GM21825 (cell line): ENCODE measurements around the gene CHRM1.
"Not testable (repeated sequence)": the region's sequence is repeated elsewhere in the genome, so short reads cannot be mapped to it uniquely, and the experiment has no call there.

Source experiments
- ATAC-seq: cut with Tn5 transposase; IDR thresholded peaks from one replicate; pipeline ENCODE4 v1.9.1; 2021; ENCODE audit warnings: mild to moderate bottlenecking, moderate library complexity; ENCODE audit not compliant: unreplicated experiment

Gene CHRM1

DNA sequence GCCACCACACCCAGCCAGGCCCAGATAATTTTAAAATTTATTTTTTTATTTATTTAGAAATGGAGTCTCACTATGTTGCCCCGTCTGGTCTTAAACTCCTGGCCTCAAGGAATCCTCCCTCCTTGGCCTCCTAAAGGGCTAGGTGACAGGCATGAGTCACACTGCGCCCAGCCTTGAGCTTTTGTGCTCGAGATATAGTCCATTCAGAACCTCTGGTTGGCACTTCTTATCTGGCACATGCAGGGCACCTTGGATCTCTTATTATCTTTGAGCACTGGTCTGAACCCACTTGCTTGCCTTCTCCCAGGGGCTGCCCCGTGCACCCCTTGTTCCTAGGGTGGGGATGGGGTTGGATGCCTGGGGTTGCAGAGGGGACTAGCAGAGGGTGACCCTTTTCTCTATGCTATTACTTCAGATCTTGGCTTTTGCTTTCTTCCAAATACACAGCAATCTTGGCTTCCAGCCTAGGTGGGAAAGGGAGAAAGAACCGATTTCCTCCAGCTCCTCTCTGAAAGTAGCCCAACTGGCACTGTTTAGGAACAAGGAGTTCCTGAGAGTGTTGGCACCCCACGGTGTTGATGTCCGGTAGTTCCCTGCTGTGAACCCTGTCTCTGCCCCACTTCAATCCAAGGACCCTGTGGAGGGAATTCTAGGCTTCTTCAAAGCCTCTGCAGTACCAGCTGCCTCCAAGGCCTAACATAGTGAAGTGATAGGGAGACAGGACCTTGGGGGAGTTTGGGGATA, 41.8 kb downstream of the CHRM1 start:
- no peak for ATAC-seq

DNA sequence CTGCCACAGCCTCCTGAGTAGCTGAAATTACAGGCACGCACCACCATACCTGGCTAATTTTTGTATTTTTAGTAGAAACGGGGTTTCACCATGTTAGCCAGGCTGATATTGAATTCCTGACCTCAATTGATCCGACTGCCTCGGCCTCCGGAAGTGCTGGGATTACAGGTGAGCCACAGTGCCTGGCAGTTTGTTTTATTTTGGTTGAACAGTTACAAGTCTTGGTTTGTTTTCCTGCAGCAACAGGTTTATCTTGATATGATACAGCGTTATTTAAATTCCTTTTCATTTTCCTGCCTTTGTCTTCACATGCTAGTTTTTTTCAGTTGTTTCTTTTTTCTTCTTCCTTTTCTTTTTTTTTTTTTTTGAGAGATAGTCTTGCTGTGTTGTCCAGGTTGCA, 44.5 kb downstream of the CHRM1 start:
- no peak for ATAC-seq

DNA sequence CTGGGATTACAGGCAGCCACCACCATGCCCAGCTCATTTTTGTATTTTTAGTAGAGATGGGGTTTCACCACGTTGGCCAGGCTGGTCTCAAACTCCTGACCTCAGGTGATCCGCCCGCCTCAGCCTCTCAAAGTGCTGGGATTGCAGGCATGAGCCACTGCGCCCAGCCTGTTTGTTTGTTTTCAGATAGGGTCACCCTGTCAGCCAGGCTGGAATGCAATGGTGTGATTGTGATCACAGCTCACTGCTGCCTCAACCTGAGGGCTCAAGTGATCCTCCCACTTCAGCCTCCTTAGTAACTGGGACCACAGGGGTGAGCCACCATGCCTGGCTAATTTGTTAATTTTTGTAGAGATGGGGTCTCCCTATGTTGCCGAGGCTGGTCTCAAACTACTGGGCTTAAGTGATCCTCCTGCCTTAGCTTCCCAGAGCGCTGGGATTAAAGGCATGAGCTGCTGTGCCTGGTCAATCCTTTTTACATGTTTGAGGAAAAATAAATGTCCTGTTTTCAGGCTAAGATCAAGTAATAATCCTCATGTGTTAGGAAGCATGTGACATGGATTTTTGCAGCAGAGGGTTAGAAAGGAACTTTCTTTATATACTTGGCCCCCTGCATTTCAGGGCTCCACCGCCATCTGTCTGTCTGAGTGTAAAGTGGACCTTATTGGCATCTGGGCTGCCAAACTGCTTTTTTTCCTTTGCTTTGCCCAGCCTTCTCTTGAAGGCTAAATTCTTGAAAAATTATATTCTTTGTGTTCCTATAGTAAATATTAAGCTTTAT, 45.3 kb downstream of the CHRM1 start:
- ATAC-seq: no peak

DNA sequence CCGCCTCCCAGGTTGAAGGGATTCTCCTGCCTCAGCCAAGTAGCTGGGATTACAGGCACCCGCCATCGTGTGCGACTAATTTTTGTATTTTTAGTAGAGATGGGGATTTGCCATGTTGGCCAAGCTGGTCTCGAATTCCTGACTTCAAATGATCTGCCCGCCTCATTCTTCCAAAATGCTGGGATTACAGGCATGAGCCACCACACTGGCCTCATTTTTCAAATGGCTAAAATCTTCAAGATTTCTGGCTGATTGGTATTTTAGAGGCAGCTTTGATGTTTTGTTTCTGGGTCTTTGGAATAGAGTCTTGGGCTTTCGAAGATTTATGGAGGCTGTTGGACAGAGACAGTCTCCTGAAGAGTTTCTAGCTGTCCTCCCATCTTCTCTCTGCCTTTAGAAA, 46.3 kb downstream of the CHRM1 start:
- ATAC-seq: no peak

DNA sequence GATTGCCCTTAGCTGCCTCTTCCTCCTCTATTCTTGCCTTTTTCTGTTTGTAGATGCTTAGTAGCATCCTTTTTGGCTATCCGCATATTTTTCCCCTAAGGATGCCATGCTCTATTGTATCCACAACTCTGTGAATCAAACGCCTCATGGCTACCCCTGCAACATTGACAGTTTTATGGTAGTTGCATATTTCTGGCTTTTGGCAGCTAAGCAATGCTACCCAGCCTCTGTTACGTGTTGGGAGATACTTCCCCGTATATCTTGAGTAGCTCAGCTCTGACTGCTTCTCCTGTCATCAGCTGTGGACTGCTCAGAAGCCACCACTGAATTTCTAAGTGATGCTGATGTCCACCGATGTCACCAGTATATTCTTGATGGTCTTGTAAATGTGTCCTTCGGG, 55.5 kb downstream of the CHRM1 start:
- no peak for ATAC-seq

DNA sequence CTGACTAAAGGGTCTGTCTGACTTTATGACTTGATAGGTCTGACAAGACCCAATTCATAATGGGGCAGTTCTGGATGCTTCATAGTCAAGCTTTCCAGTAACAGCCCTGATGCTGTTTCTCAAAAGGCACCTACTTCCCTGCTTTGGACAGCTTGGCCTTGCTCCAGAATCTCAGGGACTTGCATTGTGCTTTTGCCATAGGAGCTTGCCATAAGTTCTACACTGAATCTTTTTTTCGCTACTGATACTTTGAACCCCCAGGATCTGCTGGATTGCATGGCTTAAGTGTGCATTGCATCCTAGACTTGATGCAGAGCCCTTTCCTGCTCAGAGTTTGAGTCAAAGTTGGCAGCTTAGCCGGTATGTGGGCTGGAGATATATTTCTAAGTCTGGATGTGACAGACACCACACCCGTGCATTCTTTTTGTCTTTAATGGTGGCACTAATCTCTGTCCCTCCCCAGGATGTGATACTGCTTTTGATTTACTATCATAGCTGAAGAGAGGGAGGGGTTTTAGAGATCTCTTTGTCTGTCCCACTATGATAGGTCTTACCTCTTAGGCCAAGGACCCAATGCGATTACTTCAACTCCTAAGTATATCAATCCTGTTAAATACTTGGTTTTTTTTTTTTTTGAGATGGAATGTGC, 57.4 kb downstream of the CHRM1 start:
- ATAC-seq: no peak

DNA sequence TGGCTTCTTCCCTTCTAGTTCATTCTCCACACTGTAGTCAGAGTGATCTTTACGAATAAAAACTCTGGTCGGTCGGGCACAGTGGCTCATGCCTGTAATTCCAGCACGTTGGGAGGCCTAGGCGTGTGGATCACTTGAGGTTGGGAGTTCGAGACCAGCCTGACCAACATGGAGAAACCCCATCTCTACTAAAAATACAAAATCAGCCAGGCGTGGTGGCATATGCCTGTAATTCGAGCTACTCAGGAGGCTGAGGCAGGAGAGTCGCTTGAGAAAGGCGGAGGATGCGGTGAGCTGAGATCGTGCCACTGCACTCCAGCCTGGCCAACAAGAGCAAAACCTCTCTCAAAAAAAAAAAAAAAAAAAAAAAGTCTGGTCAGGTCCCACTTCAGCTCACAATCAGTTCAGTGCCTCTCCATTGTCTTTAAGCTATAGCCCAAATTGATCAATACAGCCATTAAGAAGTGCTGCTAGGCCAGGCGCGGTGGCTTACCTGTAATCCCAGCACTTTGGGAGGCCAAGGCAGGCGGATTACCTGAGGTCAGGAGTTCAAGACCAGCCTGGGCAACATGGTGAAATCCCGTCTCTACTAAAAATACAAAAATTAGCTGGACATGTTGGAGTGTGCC, 59.5 kb downstream of the CHRM1 start:
- not testable (repeated sequence) for ATAC-seq

DNA sequence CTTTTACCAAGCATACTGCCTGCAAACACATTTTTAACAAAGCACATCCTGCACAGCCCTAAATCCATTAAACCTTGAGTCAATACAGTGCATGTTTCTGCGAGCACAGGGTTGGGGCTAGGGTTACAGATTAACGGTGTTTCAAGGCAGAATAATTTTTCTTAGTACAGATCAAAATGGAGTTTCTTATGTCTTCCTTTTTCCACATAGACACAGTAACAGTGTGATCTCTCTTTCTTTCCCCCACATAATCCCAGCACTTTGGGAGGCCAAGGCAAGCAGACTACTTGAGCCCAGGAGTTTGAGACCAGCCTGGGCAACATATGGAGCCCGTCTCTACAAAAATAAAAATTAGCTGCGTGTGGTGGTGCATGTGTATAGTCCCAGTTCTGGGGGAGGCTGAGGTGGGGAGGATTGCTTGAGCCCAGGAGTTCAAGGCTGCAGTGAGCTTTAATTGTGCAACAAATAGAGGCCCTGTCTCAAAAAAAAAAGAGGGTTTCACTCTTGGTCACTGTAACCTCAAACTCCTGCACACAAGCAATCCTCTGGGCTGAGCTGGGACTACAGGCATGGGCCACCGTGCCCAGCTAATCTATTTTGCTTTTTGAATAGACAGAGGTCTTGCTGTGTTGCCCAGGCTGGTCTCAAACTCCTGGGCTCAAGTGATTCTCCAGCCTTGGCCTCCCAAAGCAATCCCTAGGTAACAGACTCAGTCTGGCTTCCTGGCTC, 60.2 kb downstream of the CHRM1 start:
- no peak for ATAC-seq

DNA sequence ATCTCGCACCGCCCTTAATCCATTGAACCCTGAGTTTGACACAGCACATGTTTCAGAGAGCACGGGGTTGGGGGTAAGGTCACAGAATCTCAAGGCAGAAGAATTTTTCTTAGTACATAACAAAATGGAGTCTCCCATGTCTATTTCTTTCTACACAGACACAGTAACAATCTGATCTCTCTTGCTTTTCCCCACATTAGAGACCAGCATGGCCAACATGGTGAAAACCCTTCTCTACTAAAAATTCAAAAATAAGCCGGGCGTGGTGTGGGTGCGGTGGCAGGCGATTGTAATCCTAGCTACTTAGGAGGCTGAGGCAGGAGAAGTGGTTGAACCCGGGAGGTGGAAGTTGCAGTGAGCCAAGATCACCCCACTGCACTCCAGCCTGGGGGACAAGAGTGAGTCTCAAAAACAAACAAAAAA, 61.9 kb downstream of the CHRM1 start:
- ATAC-seq: not testable (repeated sequence)
